Activated CD4-positive, alpha-beta T cell treated with anti-CD3 and anti-CD28 coated beads, Interleukin-2, Interleukin-6, amounts not matched to agents 100 ng/mL and 50 ng/mL, durations not matched to agents 16 hours and 8 hours (primary cell): ENCODE measurements around the gene PLXNA2.
A peak's percentile ranks its signal among the peaks of the same experiment; 100 is the strongest.

ENCODE experiments used
- DNase-seq: peaks from one replicate; pipeline ENCODE4 v3.0.0-alpha.2; 2020

The PLXNA2 gene

GRCh38 chr1:208112401-208112800 lies 131.8 kb downstream of the PLXNA2 start:
- no peak for DNase-seq

GRCh38 chr1:208111646-208112190 lies 132.5 kb downstream of the PLXNA2 start:
- DNase-seq = no peak

GRCh38 chr1:208110296-208110695 lies 133.9 kb downstream of the PLXNA2 start:
- no peak for DNase-seq

- DNase-seq = no peak
Observed at GRCh38 chr1:208108646-208109330, 135.4 kb downstream of the PLXNA2 start.

- no peak for DNase-seq
Observed at GRCh38 chr1:208108213-208108608, 136.0 kb downstream of the PLXNA2 start.

GRCh38 chr1:208107425-208108212 lies 136.6 kb downstream of the PLXNA2 start:
- no peak for DNase-seq

GRCh38 chr1:208106218-208106617 lies 138.0 kb downstream of the PLXNA2 start:
- DNase-seq = no peak

- DNase-seq = no peak
Observed at GRCh38 chr1:208105756-208106155, 138.4 kb downstream of the PLXNA2 start.

GRCh38 chr1:208103597-208104513 lies 140.3 kb downstream of the PLXNA2 start:
- DNase-seq = no peak

GRCh38 chr1:208101661-208102431 lies 142.3 kb downstream of the PLXNA2 start:
- DNase-seq = no peak

- no peak for DNase-seq
Observed at GRCh38 chr1:208100906-208101305, 143.3 kb downstream of the PLXNA2 start.

- DNase-seq = no peak
Observed at GRCh38 chr1:208100106-208100505, 144.1 kb downstream of the PLXNA2 start.

- no peak for DNase-seq
Observed at GRCh38 chr1:208098773-208099172, 145.4 kb downstream of the PLXNA2 start.

GRCh38 chr1:208093754-208094719 lies 150.1 kb downstream of the PLXNA2 start:
- DNase-seq = peak; percentile 62

- DNase-seq = no peak
Observed at GRCh38 chr1:208093046-208093445, 151.1 kb downstream of the PLXNA2 start.

- DNase-seq = no peak
Observed at GRCh38 chr1:208090388-208091301, 153.5 kb downstream of the PLXNA2 start.

GRCh38 chr1:208089761-208090370 lies 154.3 kb downstream of the PLXNA2 start:
- no peak for DNase-seq

GRCh38 chr1:208089149-208089548 lies 155.0 kb downstream of the PLXNA2 start:
- DNase-seq = no peak

GRCh38 chr1:208088319-208088718 lies 155.9 kb downstream of the PLXNA2 start:
- no peak for DNase-seq
